HL-60/S4 (cell line): ENCODE results near the gene COL6A2.
"Not testable (repeated sequence)": the region's sequence is repeated elsewhere in the genome, so short reads cannot be mapped to it uniquely, and the experiment has no call there.

Experiments
- in situ Hi-C: fragments of 300-500 bp; cut with MboI; formaldehyde crosslinking; loops from 2 replicates; pipeline ENCODE4 v1.14.3; 2022; ENCODE audit warnings: low sequenced_read_pairs

Gene COL6A2

GRCh38 chr21:46097336-46098293 is at the start of gene COL6A2:
COL6A2 (plus strand) TSS chr21:46098112.
- in situ Hi-C loops: no loop called here

DNA sequence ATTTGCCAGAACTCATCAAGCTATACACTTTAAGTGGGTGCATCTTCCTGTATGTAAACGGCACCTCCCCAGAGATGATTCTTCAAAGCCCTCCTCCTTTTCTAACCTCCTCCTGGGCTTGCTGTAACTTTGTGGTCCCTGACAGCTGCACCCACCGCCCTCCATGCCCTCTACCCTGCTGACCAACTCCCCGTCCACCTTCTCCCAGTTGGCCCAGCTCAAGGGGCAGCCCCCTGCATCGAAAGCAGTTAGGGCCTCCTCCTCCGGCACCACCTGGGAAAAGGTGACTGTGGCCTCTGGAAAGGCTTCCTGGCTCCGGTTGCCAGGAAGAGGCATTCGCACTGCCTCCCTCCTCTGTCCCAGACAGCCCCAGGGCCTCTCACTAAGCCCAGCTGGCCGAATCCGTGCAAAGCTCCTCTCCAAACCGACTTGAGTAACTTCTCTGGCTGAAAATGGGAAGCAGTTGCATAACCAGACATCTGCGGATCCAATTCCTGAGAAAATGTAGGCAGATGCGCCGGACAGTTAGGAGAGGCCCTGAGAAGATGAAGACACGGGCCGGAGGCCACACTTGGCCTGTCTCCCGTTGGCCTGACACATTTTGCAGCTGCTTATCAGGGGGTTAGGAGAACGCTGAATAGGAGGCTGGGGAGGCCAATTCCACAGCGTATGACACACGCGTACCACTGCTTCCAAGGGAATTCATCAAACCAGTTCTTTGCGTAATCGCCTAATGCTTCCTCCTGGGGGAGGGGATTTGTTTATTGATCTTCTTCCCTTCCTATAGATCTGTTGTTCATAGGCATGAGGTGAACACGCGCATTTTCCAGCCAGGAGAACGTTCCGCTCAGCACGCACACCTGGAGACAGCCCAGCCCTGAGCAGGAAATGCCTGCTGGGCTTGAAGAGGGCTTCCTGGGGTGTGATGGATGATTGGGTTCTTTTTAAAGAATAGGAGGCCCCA is 48.7 kb upstream of the COL6A2 start:
- in situ Hi-C loops: no loop called here

DNA sequence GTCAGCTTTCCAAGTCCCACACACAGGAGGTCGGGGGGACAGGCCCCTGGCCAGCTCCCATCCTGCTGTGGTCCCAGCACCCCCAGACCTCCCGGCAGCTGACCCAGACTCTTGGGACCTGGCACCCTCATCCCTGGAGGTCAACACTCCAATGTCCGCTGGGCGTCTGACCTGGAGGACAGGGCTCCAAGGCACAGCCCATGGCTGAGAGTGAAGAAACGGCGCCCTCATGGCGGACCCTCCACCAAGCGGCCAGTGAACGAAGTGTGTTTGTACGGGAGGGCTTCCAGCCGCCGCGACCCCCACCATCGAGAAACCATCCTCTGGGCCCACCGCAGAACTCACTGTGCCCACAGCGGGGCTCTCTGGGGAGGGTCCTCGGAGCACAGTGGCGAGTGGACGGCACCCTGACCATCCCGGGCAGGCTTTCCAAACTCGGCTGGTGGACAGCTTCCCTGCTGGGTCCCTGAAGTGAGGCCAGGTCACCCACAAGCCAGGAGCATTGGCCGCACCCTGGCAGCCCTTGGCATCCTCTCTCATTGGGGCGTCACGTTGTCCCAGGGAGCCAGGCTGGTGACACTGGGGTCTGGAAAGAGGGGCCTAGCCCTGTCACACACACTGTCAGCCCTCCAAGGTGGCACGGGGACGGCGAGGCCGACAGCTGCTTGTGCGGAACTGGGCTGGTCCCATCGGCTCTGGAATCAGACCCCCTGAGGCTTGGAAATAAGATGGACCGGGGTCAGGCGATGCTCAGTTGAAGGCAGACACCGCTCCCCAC is 47.8 kb upstream of the COL6A2 start:
- in situ Hi-C loops: no loop called here

DNA sequence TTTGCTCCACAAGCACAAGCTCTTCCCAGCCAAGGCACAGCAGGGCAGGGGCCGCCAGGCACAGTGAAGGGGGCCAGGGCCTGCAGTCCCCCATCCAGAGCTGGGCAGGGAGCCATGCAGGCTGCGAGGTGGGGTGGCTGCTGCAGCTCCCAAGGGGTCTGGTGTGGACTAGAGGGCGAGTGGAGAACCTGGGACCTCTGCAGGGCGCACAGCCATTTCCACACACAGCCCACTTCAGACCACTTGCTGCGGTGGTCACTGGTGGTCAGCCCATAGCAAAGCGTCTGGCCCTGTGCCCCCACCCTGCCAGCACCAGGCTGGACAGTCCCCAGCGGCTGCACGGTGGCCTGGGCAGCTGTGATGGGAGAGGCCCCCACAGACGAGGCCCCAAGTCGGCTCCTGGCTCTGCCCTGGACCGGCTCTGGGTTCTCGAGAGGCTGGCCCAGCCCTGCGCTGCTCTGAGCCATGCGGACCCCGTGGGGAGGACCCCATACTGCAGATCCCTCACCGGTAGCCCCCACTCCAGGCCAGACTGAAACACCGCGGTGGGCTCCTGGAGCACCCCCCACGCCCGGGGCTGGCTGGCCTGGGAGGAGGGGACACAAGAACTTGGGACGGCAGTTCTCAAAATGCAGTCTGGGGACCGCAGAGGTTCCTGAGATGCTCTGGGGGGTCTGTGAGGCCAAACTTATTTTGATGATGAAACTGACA is 47.1 kb upstream of the COL6A2 start:
- in situ Hi-C loops: no loop called here

DNA sequence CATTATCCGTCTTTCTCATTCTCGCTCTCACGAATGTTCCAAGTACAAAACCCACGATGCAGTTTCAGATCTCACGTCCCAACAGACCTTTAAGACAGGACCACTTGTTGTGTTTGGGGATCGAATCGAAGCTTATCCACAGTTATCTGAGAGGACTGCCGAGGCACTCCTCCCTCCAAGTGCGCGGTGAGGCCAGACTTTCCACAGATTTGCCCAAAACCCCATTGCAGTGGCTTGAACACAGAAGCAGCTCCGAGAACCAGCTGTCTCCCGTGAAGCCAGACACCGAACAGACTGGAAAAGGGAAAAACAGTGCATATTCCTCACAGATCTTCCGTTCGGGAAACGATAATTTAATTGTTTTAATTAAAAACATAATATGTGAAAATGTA is 46.5 kb upstream of the COL6A2 start:
- in situ Hi-C loops: no loop called here

DNA sequence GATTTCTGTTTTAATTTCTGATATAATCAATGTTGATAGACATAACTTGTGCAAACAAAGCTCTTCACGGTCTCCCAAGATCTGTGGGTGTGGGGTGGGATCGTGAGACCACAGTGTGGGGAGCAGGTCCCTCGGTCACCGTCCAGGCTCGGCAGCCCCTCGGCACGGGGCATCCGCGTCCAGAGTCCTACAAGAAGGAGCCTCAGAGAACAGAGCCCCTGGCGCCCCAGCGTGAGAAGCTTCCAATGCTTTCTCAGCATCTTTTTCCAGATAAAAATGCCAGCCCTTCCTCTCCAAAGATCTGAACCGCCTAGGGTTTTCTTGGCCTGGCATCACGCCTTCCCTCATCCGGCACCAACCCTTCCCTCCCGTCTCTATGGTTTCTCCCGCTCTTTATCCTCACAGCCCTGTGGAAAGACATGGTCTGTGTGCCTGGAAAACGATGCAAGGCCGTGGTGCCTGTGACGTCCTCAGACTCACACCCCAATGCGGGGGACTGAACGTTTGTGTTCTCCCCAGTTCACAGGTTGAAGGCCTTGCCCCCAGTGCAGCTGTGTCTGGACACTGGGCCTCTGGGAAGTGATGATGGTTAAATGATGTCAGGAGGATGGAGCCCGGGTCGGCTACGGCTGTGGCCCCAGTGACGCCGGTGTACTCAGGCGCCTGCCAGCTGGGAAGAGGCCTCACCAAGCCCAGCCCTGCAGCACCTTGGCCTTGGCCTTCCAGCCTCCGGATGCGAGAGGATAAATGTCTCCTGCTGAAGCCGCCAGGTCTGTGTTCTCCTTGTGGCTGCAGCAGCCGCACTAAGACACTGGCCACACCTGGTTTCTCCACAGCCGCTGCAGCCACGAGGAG is 45.9 kb upstream of the COL6A2 start:
- in situ Hi-C loops: no loop called here

GRCh38 chr21:46052703-46053651 is 44.9 kb upstream of the COL6A2 start:
- in situ Hi-C loops: no loop called here

GRCh38 chr21:46054031-46054430 is 43.9 kb upstream of the COL6A2 start:
- in situ Hi-C loops: no loop called here

DNA sequence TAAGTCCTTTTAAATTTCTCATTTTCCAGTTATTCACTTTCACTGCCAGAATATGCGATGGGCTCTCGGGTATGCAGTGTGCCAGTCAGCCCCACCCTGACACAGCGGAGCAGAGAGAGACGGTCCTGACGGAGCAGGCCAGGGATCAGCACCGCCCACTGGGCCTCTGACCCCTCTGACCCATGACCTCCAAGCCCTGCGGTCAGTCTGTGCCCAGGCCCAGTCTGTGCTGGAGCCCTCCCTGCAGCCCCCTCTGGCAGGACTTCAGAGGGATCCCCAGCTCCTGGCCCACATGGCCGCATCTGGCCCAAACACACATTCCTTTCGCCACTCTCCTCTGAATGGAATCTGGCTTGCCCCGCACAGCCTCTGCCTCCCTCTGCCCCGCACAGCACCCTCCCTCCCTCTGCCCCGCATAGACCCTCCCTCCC is 43.4 kb upstream of the COL6A2 start:
- in situ Hi-C loops: no loop called here

DNA sequence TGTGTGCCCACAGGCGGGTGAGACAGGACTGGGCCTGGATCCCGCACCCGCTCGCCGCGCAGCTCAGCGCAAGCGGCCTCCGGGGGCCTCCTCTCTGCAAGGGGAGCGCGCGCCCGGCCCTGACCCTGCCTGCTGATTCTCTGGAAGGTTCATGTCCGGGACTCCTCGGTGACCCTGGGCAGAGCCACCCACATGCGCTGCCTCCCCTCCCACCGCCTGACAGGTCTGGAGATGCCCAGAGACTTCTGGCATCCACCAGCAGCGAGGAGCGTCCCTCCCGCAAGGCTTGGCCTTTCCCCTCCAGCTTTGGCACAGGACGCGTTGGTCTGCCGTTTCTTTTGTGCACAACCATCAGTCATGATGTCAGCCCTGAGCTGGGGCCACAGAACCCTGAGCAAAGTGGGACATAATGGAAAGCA is 42.0 kb upstream of the COL6A2 start:
- in situ Hi-C loops: no loop called here

DNA sequence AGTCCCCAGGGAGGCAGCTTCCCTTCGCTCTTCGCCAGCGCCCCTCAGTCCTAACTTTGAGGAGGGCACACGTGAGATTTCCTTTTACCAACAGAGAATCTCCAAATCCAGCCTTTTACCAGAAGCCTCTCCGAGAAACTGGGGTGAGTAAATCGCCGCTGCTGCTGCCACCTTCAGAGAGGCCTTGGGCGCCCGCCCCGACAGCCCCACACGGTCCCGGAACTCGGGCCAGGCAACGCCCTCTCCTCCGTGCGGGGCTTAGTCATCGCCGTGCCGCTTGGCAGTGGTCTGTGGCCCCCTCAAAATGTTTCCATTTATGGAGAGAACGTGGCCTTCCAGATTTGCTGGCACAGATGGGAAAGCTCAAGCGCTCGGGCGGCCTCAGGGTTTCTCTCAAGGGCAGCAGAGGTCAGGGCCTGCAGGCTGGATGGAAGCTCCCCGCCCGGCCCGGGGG is 41.4 kb upstream of the COL6A2 start:
- in situ Hi-C loops: no loop called here

- in situ Hi-C loops: no loop called here
Observed at GRCh38 chr21:46057111-46057709, 40.7 kb upstream of the COL6A2 start.

GRCh38 chr21:46057710-46058241 is 40.1 kb upstream of the COL6A2 start:
- in situ Hi-C loops: no loop called here

GRCh38 chr21:46058431-46059145 is 39.3 kb upstream of the COL6A2 start:
- in situ Hi-C loops: no loop called here

DNA sequence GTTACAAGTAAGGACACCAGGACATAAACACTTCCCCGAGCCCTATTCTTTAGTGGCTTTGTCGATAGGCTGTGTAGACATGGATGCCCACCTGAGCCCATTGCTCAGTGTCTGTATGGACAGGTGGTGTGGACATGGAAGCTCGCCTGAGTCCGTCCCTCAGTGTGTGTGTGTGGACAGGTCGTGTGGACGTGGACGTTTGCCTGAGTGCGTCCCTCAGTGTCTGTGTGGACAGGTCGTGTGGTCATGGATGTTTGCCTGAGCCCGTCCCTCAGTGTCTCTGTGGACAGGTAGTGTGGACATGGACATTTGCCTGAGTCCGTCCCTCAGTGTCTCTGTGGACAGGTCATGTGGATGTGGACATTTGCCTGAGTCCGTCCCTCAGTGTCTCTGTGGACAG is 38.7 kb upstream of the COL6A2 start:
- in situ Hi-C loops: no loop called here

DNA sequence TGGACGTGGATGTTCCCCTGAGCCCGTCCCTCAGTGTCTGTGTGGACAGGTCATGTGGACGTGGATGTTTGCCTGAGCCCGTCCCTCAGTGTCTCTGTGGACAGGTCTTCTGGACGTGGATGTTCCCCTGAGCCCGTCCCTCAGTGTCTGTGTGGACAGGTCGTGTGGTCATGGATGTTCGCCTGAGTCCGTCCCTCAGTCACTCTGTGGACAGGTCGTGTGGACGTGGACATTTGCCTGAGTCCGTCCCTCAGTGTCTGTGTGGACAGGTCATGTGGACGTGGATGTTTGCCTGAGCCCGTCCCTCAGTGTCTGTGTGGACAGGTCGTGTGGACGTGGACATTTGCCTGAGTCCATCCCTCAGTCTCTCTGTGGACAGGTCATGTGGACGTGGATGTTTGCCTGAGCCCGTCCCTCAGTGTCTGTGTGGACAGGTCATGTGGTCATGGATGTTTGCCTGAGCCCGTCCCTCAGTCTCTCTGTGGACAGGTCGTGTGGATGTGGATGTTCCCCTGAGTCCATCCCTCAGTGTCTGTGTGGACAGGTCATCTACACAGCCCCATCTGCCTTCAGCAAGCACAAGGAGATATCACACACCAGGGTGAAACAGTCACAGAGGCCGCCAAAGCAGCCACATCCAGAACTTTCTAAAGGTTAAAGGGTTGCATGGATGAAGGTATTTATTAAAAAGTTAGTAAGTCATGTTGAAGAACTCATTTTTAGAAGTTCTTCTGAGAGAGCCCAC is 38.0 kb upstream of the COL6A2 start:
- in situ Hi-C loops: not testable (repeated sequence)
